GM11168 (cell line): Measurements from ENCODE around the gene CAPN2.

ENCODE experiments used
- in situ Hi-C: fragments of 300-500 bp; cut with MboI; formaldehyde crosslinking; loops from one replicate; pipeline ENCODE4 v1.12.0; 2022; ENCODE audit warnings: low sequenced_read_pairs; ENCODE audit not compliant: unreplicated experiment

The CAPN2 gene

DNA sequence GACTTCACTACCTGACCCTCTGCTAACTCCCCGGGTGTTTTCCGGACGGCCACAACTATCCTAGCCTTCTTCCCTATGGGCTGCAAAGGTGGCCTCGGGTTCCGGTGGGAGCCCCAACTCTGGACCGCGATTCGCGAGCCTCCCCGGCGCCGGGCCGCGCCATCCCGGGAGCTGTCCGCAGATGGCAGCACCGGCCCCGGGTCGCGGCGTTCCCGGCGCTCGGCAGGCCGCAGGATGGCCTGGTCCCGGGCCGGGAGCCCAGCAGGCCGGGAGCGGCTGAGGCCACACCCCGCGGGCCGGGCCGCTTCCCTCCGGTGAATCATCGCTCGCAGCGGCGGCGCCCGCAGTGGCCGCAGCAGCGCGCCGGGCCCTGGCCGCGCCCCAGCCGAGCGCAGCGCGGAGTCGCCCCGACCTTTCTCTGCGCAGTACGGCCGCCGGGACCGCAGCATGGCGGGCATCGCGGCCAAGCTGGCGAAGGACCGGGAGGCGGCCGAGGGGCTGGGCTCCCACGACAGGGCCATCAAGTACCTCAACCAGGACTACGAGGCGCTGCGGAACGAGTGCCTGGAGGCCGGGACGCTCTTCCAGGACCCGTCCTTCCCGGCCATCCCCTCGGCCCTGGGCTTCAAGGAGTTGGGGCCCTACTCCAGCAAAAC lies at the start of gene CAPN2:
Gene CAPN2 (plus strand): TSS at position 346 of the 656 bp plus-strand sequence. CDS start 102 bp downstream, at position 448.
- in situ Hi-C loops = no loop called here

DNA sequence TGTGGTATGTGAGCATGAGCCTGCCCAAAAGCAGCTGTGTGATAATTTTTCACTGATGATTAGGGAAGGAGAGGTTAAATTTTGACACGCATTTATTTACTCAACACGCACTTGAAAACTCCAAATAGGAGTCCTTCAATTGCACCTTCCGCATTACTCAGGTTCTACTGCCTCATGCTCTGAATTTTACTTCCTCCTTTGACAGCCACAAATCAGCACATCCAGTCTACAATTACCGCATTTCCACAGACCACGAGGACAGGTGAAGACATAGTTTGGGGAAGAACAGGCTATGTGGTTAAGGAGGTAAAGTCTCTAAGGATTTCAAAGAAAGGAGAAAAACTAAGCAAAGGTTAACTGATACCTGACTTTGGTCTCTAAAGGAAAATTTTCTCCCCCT lies 49.4 kb upstream of the CAPN2 start:
- in situ Hi-C loops = loop anchor here (10.0 kb wide), 1 partner anchor 108 kb away; no protein-coding TSS in a partner anchor

DNA sequence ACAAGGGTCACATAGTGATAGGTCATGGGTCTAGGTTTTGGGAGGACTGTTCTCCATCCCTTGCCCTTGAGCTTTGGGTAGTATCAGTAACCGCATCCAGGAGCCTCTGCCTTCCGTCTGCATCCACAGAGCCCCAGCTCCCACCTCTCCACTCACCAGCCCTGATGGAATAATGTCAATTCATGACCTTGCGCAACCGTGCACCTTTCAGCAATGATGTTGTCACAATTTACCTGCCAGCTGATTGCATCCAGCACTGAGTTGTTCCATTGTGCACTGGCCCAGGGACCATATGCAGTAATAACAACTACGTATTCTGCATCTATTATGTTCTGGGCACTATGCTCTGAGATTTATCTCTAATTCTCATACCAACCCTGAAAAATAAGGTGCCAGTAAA lies 48.2 kb upstream of the CAPN2 start:
- in situ Hi-C loops = loop anchor here (10.0 kb wide), 1 partner anchor 109 kb away; no protein-coding TSS in a partner anchor

DNA sequence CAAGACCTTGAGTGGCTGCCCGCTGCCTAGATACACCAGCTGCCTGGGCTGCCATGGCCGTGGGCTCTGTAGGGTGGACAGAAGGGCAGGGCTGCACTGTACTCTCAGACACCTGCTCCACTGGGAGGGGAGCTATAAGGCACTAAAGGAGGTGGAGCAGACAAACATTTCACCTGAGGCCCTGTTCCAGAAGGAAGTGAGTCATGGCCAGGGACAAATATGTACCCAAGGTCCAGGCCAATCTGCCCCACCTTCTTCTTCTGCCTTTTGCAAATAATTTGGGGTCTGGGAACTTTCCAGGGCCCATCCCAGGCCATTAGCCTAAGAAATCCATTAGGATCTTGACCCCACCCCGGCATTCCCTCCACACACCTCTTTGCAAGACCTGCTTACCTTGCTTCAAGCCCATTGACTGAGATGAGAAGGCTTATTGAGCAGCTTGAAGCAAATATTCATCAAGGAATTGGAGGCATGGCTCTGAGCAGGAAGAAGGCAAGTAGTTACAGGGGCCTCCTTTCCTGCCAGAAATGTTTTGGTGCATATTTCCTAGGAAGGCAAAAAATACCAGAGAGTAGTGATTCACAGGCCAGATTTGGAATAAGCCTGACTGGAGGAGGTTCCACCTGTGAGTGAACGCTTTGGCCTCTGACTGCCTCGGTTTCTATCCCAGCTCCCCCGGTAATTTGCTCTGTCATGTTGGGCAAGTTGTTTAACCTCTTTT lies 46.6 kb upstream of the CAPN2 start, which contains the start of gene CAPN8:
Gene CAPN8 (minus strand): TSS at position 110 of the 721 bp plus-strand sequence. CDS start 55 bp downstream, at position 55.
- in situ Hi-C loops = loop anchor here (10.0 kb wide), 1 partner anchor 111 kb away; no protein-coding TSS in a partner anchor

DNA sequence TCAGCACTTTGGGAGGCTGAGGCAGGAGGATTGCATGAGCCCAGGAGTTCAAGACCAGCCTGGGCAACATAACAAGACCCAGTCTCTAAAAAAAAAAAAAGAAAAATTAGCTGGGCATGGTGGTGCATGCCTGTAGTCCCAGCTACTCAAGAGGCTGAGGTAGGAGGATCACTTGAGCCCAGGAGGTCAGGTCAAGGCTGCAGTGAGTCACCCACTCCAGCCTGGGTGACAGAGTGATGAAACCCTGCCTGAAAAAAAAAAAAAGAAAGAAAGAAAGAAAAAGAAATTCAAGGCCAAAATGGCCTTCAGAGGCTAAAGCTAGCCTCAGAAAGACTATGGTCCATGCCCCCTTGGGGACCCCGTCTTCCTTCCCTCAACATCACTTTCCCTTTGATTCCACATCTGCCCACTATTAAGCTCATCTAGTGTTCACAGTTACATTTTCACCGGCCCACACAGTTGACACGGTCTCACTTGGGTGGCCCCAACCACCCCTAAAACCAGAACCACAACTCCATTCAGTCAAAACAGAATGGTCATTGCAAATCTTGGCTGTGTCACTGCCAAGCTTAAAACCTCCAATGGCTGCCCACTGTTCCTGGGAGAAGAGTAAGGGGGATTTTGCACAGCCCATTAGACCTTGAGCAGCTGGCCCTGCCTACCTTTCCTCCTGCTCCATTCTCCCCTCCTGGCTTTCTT lies 44.7 kb upstream of the CAPN2 start:
- in situ Hi-C loops = loop anchor here (10.0 kb wide), 1 partner anchor 113 kb away; no protein-coding TSS in a partner anchor

DNA sequence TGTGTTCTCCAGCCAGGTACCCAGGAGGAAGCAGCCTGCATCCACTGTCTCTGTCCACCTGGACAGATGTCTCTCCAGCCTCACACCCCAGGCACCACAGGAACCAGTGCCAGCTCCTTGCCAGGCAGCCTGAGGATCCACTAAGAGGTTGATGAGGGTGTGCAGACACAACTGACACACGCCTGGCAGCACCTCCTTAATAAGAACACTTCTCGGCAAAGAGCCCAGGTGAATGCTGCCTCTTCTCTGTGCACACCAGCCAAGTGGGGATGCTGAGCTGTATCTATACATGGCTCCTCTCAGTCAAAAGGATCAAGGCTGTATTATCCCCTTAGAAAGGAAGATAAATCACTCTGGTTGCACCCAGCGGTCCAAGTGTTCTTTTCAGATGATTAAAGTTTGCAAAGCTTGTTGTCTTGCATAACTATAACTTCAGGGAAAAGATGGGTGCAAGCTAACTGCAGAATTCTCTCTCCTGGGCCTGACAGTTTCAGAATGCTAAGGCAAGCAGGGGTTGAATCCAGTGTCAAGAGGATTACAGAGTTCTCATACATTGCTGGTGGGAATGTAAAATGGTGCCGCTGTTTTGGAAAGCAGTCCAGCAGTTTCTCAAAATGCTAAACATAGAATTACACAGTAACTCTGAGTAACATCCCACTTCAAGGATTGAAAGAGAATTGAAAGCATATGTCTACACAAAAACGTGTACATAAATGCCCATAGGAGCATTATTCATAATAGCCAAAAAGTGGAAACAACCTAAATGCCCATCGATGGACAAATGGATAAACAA lies 43.1 kb upstream of the CAPN2 start:
- in situ Hi-C loops = loop anchor here (10.0 kb wide), 1 partner anchor 114 kb away; no protein-coding TSS in a partner anchor

DNA sequence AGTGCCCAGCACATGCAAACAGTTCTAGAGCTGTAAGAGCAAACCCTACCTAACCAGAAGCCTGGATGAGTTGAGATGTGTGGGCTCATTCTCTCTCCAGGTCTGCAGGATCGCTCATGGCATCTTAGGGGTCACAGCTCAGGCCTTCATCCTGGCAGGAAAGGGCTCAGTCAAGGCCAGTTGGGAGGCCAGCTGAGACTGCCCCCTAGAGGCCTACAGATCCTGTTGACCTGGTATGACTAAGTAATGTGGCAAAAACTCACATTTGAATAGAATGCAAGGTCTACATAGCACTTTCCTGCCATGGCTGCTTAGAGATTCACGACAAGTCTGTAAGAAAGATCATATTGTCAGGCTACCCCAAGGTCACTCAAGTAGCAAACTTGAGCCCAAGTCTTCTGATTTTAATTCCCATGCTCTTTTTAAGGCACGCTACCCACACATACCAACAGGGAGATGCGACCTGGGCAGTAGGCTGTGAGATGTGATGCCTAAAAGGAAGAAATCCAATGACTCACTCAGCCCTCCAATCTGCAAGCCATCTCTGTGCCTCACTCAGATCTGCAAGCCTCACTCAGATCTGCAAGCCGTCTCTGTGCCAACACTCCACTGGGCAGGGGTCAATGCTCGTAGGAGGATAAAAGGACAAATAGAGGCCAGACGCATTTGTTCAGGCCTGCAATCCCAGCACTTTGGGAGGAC lies 41.7 kb upstream of the CAPN2 start:
- in situ Hi-C loops = no loop called here

DNA sequence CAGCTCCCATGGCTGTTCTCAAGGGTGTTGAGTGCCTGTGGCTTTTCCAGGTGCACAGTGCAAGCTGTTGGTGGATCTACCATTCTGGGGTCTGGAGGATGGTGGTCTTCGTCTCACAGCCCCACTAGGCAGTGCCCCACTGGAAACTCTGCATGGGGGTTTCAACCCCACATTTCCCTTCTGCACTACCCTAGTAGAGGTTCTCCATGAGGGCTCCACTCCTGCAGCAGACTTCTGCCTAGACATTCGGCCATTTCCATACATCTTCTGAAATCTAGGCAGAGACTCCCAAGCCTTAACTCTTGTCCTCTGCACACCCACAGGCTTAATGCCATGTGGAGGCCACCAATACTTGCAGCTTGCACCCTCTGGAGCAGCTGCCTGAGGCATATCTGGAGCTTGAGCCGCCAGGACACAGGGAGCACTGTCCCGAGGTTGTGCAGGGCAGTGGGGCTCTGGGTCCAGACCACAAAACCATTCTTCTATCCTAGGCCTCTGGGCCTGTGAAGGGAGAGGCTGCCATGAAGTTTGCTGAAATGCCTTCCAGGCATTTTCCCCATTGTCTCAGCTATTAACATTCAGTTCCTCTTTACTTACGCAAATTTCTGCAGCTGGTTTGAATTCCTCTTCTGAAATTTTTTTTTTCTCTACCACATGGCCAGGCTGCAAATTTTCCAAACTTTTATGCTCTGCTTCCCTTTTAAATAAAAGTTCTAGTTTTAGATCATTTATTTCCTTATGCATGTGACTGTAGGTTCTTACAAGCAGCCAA lies 38.0 kb upstream of the CAPN2 start:
- in situ Hi-C loops = no loop called here

DNA sequence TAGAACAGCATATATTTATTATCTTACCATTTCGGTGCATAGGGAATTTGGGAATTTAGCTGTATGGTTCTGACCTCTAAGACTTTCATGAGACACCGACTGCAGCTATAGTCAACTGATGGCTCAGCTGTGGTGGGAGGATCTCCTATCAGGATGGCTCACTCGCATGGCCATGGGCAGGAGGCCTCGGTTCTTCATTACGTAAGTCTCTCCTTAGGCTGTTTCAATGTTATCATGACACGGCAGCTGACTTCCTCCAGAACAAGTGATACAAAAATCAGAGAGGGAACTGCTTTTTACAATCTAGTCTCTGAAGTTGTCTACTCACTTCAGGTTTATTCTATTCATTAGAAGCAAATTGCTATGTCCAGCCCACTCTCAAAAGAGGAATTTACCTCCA lies 33.5 kb upstream of the CAPN2 start:
- in situ Hi-C loops = no loop called here

DNA sequence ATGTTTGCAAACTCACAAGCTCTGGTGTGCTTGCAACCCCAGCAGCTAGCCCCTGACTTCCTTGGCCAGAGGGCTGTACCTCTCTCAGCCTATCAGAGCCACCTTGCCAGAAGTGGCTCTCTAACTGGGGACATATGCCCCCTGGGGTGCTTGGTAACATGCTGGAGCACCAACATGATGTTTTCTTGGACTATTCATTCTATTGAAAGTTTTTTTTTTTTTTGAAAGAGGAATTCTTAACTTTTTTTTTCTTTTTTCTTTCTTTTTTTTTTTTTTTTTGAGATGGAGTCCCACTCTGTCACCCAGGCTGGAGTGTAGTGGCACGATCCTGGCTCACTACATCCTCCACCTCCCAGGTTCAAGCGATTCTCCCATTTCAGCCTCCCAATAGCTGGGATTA lies 32.2 kb upstream of the CAPN2 start:
- in situ Hi-C loops = no loop called here

DNA sequence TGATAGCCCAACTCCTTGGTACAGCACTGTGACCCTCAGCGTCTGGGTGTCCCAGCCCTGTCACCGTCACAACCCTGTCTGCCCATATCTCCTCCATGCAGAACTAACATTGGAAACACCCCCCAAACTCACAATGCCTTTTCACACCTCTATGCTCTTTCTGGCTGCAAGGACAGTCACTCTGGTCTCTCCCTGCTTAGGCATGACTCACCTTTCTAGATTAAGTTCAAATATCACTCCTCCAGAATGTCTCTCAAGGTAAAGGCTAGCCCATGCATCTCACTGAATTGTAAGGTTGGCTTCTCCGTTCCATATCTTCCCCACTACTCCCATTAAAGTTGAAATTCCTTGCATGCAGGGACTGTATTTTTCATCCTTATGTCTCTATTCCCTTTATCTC lies 29.8 kb upstream of the CAPN2 start:
- in situ Hi-C loops = no loop called here

DNA sequence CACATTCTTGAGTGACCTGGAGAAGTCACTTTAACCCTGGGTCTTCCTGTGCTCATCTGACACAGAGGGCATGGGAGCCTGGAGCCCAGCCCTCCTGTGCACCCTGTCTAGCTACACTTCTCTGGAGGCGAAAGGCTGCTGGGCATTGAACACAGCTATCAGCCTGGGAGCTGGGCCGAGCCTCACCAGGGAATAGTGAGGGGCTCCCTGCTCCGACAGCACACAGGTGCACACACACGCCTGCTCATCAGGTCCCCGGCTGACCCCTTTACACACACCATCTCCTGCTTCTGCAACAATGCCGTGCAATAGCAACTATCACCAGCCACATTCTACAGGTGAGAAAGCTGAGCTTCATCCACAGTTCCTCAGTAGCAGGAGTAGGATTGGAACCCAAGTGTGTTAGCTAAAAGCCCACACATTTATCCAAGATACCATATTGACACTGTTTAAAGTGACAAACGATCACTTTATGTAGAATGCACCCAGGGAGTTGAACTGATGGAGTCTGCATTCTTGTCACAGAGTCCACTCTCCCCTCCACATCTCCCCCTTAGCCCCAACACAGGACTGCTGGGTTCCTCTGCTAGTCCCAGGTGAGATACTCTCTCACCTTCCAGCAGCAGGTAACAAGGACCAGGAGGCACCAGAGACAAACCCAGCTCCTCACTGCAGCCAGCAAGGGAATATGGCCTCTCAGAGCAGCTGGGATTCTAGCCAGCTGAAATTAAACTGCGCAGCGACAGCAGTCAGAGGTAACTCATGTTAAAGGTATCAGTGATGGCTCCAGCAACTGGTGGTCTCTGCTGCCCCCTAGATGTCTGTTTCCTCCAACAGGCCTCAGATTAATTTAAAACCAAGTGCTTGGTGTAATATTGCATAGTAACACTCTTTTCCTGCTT lies 28.5 kb upstream of the CAPN2 start:
- in situ Hi-C loops = no loop called here

DNA sequence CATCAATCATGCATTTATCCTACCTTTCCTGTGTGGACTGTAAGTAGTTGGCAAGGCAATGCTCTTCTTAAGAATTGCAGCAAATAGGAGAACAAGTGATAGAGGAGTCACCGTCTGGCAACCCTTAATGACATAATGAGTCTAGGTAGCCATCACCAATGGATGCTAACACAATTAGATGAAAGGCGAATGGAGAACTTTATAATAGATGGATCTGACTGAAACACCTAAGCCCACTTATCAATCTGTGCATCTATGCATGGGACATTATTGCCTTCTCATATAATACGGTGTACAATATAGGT lies 27.9 kb upstream of the CAPN2 start:
- in situ Hi-C loops = no loop called here

DNA sequence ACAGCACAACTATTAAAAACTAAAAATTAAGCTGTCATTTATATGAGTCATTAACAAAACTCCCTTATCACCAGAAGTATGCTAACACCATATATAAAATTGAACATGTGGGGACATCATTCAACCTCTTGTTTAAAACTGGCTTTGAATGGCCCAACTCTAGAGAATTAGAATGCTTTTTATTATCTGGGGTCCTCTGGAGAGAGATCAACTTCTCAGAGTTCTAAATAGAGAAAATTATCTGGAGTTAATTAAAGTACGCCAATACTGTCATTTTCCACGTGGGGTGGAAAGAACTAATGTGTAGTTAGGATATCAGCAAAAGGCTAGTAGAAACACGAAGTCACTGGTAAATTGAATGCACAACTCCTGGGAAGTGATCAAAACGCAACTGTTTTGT lies 21.2 kb upstream of the CAPN2 start:
- in situ Hi-C loops = loop anchor here (10.0 kb wide), 1 partner anchor 136 kb away; no protein-coding TSS in a partner anchor

DNA sequence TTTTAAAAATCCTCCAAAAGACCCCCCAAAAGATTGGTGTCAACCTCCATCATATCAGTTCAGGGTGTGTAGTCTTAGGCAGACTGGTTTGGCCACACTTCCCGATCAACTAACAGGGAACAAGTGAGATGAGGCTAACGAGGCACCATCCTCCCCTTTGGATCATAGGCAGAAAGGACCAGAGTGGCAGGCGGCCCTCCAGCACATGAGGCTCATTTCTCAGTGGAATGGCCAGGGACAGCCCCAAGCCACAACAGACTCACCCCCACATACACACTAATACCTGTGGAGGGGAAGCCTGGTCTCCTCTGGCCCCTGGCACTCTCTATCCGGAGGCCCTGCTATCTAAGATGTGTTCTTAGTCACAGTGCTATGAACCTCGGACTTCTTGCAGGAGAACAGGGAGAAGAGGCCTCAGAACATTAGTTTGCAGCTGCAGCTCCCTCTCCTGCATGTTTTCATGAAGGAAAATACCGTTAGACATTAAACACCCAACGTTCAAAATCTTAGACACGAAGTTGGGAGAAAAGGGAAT lies 17.3 kb upstream of the CAPN2 start:
- in situ Hi-C loops = loop anchor here (5.0 to 10.0 kb wide), 2 partner anchors 57 to 140 kb away; no protein-coding TSS in a partner anchor

DNA sequence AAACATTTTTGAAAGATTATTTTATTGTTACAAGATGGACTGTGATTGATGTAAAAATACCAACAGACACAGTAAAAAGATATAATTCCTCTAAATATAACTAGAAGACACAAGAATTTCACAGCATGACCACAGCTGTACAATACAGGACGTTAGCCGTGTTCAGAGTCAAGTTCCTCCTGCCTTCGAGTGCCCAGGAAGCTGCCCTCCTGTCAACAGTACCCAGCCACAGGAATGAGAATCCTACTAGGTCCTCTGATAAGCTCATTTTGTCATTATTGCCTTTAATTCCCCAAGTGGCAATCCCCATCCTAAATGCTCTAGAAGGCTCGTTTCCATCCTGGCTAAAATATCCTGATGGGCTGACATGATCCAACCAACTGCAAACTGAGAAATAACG lies 16.4 kb upstream of the CAPN2 start:
- in situ Hi-C loops = loop anchor here (5.0 to 10.0 kb wide), 2 partner anchors 56 to 141 kb away; no protein-coding TSS in a partner anchor

DNA sequence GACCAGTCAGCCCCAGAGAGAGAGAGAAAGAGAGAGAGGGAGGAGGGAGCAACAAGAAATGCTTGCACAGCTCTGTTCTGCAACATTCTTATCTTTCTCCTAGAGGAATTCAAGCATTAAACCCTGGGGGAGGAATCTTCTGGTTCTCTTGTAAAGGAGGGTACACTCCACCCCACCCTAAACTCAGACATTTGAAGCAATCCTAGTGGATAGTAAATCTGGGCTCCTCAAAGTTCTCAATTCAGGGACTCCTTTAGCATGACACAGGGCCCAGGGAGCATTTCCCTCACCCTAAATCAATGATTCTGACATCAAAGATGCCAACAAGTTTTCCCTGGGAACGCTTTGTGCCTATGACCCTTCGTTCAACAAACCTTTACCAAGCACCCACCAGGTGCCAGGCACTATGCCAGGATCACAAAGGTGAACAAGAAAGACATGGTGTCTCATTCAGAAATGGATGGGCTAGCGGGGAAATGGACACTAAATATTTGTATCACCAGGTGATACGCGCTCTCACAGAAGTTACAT lies 11.9 kb upstream of the CAPN2 start:
- in situ Hi-C loops = no loop called here
